GM12801 (cell line): ENCODE measurements around the gene TSPAN32.

Source experiments
- TF ChIP-seq, protein P1 (sequence below): IDR thresholded peaks from one replicate; pipeline ENCODE4 v1.5.1; 2011; ENCODE audit warnings: control low read depth; ENCODE audit not compliant: insufficient read length; ENCODE audit errors: extremely low read depth

The TSPAN32 gene

DNA sequence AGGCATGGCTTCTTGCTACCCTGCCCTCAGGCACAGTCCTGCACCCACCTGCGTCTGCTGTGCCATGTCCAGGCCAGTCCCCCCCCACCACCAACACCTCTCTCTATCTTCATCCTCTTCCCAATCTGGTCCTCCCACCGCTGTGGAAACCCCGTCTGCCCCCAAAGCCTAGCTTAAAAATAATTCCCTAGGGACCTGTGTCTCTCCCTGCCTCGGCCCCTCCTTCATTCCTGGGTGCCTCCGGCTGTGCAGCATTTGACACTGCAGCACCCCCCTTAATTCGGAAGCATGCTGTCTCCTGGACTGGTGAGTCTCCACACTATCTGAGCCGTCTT, 28.9 kb upstream of the TSPAN32 start:
- TF ChIP-seq, protein P1, sequence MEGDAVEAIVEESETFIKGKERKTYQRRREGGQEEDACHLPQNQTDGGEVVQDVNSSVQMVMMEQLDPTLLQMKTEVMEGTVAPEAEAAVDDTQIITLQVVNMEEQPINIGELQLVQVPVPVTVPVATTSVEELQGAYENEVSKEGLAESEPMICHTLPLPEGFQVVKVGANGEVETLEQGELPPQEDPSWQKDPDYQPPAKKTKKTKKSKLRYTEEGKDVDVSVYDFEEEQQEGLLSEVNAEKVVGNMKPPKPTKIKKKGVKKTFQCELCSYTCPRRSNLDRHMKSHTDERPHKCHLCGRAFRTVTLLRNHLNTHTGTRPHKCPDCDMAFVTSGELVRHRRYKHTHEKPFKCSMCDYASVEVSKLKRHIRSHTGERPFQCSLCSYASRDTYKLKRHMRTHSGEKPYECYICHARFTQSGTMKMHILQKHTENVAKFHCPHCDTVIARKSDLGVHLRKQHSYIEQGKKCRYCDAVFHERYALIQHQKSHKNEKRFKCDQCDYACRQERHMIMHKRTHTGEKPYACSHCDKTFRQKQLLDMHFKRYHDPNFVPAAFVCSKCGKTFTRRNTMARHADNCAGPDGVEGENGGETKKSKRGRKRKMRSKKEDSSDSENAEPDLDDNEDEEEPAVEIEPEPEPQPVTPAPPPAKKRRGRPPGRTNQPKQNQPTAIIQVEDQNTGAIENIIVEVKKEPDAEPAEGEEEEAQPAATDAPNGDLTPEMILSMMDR: no peak

DNA sequence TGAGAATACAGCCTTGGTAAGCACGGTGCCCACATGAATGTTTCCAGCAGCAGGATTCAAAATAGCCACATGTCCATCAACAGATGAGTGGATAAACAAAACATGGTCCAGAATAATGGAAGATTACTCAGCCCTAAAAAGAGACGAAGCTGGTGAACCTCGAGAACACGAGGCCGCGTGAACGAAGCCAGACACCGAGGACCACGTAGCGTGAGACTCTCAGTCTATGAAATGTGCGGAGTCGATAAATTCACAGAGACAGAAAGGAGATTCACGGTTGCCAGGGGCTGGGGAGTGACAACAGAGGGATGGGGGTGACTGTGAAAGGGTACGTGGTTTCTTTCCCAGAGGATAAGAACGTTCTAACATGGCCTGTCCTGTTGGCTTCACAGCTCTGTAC, 28.5 kb upstream of the TSPAN32 start:
- TF ChIP-seq, protein P1: no peak

DNA sequence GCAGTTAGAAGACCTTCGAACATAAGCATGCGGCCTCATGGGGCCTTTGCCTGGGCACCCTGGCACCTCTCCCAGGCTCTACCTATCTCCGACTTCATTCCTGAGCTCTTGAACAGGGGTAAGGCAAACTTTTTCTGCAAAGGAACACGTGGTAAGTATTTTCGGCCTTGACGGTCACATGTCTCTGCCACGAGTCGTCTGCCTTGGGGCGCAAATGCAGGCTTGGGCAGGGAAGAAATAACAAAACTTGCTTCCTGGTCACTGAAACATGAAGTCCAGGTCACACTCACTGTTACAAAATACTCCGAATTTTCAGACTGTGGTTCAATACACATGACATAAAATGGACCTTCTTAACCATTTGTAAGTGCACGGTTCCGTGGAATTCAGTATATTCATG, 28.0 kb upstream of the TSPAN32 start:
- TF ChIP-seq, protein P1: no peak

DNA sequence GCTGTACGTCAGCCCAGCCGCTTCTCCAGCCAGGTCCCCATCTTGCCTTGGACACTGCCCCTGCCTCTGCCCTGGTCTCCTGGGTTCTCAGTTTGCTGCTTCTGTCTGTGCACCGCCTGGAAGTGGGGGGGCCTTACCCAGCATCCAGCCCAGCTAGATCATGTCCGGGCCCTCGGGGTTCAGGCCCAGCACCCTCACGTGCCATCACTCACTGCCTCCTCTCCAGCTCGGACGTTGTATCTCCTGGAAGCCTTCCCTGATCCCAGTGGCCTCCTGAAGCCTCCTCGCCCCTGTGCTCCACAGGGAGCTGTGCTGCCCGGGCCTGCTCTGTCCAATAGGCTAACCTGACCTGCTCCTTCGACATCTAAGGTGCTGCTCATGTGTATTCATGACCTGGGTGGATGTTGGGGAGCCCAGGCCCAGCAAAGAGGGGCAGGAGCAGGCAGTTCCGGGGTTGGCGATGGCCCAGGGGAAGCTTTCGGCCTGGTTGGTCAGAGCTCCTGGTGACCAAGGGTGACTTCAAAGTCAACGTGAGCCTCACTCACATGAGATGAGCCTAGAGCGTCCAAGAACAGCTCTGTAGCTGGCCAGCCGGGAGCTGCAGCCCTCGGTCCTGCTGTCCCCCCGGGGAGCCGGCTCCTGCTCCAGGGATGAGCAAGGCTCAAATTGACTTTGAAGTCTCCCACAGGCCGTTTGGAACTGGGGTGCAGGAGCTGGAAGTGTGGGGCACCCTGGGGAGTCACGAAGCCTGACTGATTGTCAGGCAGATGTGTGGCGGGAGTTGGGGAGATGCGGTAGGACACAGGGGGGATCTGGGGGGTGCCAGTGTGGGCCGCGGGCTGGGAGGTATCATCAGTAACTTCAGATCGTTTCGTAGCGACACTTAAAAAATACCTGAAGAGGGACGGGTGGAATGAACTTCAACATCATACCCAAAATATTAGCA, 26.2 kb upstream of the TSPAN32 start:
- TF ChIP-seq, protein P1: no peak

DNA sequence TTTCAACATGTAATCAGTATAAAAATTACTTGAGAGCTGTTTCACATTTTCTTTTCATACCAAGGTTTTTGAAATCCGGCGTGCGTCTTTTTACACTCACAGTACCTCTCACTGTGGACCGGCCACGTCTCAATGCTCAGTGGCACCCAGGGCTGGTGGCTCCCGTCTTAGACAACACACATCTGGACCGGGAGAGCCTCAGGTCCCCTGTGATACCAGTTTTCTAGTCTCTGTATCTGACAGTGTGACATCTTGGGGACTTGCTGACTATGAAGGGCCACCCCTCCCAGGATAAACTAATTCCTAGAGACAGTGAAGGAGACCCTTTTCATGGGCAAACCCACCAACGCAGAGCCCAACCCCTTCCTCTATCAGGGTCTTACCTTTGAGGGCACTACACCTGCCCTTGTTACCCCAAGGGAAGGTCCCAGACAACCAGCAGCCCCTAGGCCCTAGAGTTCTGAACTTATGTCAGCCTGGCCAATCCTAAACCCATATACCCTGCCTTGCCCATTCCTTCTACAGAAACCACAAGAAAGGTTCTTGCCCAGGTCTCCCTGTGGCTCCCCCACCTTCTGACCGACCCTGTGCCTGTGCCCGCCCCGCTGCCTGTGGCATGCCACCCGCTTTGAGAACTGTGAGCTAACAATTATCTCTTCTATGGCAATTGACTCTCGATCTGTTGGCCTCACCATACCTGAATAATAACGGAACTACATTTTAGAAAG, 25.4 kb upstream of the TSPAN32 start:
- TF ChIP-seq, protein P1: no peak

DNA sequence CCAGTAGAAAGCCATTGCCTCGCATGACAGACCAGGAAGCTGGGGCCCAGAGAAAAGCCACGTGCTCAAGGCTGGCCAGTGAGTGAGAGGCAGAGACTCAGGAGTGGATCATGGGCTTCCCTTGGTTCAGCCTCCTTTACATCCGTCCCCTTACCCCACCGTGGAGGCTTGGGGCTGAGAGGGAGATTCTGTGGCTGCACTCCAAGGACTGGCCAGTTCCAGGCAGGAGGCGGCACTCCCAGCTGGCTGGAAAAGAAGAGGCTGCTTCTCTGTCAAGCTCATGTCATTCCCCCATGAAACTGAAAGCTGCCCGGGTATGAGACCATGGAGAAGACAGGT, 24.8 kb upstream of the TSPAN32 start:
- TF ChIP-seq, protein P1: no peak

DNA sequence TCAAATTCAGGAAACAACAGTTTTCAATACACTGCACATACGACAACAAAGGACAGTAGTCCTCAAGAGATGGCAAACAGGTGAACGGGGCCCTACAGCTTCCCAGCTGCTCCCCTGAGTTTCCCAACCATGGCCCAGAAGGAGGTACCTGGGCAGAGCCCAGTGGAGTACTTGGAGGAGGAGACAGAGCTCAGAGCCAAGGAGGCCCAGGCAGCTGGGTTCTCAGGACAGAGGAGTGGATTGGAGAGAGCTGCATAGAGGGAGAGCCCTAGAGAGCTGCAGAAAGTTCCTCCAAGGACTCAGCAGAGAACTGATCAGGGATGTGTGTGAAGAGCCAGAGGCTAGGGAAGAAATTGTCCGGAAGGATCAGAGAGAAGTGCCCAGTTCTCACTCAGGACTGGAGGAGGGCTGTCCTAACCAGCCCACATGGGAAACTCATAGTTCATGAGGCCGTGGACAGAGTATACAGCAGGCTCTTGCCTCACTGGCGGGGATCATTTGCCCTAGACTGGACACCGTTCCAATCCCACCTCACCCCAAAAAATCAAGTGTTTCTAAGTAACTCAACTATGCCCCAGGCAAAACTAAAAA, 23.8 kb upstream of the TSPAN32 start:
- TF ChIP-seq, protein P1: no peak
